Caco-2 (cell line): ENCODE data around the gene CWF19L1. TPM values are rescaled to one million over a fixed set of nuclear protein-coding genes. Genes with fewer than 3 reads are reported as not detected.
"Not testable (repeated sequence)": the region's sequence is repeated elsewhere in the genome, so short reads cannot be mapped to it uniquely, and the experiment has no call there.

Experiments used
- BruUV-seq: library from RNA; stranded (reverse); fragments of 400-500 nt; replicated peaks from 2 replicates; lab custom pipeline; 2021; lab: Mats Ljungman, UMichigan
- CTCF ChIA-PET: fragments of 300-600 bp; sonication (Branson Sonifier 250); formaldehyde crosslinking; loops from one replicate; lab custom pipeline; 2022; ENCODE audit warnings: antibody characterized with exemption; lab: Charles Lee
- POLR2A ChIA-PET: fragments of 300-600 bp; sonication (Branson Sonifier 250); formaldehyde crosslinking; loops from one replicate; lab custom pipeline; 2022; ENCODE audit warnings: antibody characterized with exemption; lab: Charles Lee
- DNase-seq, 2 experiments: peaks; one replicate each; pipeline versions ENCODE4 v3.0.0 to v3.0.0-alpha.2; 2020 to 2022
- H3K27me3 ChIP-seq: replicated peaks from 2 replicates; pipeline ENCODE4 v1.6.0; 2011; ENCODE audit warnings: low read length; ENCODE audit not compliant: control insufficient read depth, insufficient read depth
- H3K36me3 ChIP-seq: 2 replicates; pipeline ENCODE4 v1.5.1; 2011; ENCODE audit warnings: low read length; ENCODE audit not compliant: control insufficient read depth, insufficient read depth
- H3K4me1 ChIP-seq: fragments of 250-450 bp; sonication (Bioruptor Pico); 2 replicates; pipeline ENCODE4 v1.5.1; 2020; ENCODE audit warnings: mild to moderate bottlenecking
- H3K4me3 ChIP-seq: 2 replicates; pipeline ENCODE4 v1.5.1; 2011; ENCODE audit warnings: low read depth, mild to moderate bottlenecking, control low read depth, low read length
- H3K9me3 ChIP-seq: fragments of 250-450 bp; sonication (Bioruptor Pico); 2 replicates; pipeline ENCODE4 v1.5.1; 2020; ENCODE audit warnings: mild to moderate bottlenecking, moderate library complexity
- H3K27ac Mint-ChIP-seq: one replicate; pipeline ENCODE4 v1.8.0; 2022; ENCODE audit warnings: mixed read lengths; ENCODE audit not compliant: unreplicated experiment
- H3K27me3 Mint-ChIP-seq: one replicate; pipeline ENCODE4 v1.8.0; 2022; ENCODE audit warnings: mixed read lengths; ENCODE audit not compliant: insufficient read depth, unreplicated experiment
- H3K36me3 Mint-ChIP-seq: one replicate; pipeline ENCODE4 v1.8.0; 2022; ENCODE audit warnings: mild to moderate bottlenecking, mixed read lengths; ENCODE audit not compliant: insufficient read depth, unreplicated experiment
- H3K4me1 Mint-ChIP-seq: one replicate; pipeline ENCODE4 v1.8.0; 2022; ENCODE audit warnings: low read depth, mixed read lengths; ENCODE audit not compliant: unreplicated experiment
- H3K4me3 Mint-ChIP-seq: one replicate; pipeline ENCODE4 v1.8.0; 2022; ENCODE audit warnings: mild to moderate bottlenecking, moderate library complexity, mixed read lengths; ENCODE audit not compliant: unreplicated experiment
- H3K9me3 Mint-ChIP-seq: one replicate; pipeline ENCODE4 v1.8.0; 2022; ENCODE audit warnings: mixed read lengths; ENCODE audit not compliant: unreplicated experiment
- intact Hi-C: fragments of 100-400 bp; cut with micrococcal nuclease; formaldehyde crosslinking; loops from one replicate; pipeline ENCODE4 v1.10.0; 2022; ENCODE audit not compliant: unreplicated experiment
- total RNA-seq: library from RNA; stranded (reverse); gene quantifications from 2 replicates; pipeline ENCODE4 v1.2.3, GENCODE V29; 2022
- TF ChIP-seq, protein P1 (sequence below), 2 experiments: fragments of 200-600 bp in 1 of 2; IDR thresholded peaks; 1 replicate in 1 of 2; 2 replicates in 1 of 2; pipeline versions ENCODE4 v1.5.1 to v1.8.0; 2011 to 2022; ENCODE audit warnings: antibody characterized with exemption in 1 of 2, control low read depth in 1 of 2, inconsistent platforms in 1 of 2, low read depth in 1 of 2, low read length in 1 of 2, mild to moderate bottlenecking in 1 of 2, moderate library complexity in 1 of 2; ENCODE audit not compliant: insufficient read depth in 1 of 2, severe bottlenecking in 1 of 2, unreplicated experiment in 1 of 2

Gene CWF19L1
- total RNA-seq, 1 experiment from 2014 or later = 41.1 TPM

DNA sequence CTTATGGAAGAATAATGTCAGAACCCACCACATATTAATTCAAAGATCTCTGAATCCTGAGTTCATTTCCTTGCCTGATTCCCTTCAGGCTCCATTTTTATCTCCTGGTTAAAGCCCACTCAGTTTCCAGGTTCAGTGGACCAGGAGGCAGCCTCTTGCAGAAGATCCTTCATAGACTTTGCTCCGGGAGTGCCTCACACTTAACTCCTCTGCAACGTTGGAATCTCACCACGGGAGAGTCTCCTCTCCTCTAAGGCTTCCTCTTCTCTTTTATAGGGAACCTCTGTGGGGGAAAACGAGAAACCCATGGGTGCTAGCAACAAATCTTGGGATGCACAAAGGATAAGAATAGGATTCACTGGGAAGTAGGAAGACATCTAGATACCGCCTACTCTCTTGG is 20.8 kb upstream of the CWF19L1 start:
- TF ChIP-seq, protein P1, sequence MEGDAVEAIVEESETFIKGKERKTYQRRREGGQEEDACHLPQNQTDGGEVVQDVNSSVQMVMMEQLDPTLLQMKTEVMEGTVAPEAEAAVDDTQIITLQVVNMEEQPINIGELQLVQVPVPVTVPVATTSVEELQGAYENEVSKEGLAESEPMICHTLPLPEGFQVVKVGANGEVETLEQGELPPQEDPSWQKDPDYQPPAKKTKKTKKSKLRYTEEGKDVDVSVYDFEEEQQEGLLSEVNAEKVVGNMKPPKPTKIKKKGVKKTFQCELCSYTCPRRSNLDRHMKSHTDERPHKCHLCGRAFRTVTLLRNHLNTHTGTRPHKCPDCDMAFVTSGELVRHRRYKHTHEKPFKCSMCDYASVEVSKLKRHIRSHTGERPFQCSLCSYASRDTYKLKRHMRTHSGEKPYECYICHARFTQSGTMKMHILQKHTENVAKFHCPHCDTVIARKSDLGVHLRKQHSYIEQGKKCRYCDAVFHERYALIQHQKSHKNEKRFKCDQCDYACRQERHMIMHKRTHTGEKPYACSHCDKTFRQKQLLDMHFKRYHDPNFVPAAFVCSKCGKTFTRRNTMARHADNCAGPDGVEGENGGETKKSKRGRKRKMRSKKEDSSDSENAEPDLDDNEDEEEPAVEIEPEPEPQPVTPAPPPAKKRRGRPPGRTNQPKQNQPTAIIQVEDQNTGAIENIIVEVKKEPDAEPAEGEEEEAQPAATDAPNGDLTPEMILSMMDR (IDR thresholded peaks at IDR 0.05; ENCODE audit: insufficient read depth in 1 of 2, low read depth in 1 of 2, low read length in 1 of 2, severe bottlenecking in 1 of 2, unreplicated experiment in 1 of 2) = no peak
- peaks cover 20% of the 10 kb centered on the region for H3K36me3 Mint-ChIP-seq
- no peaks in the 10 kb centered on the region for H3K27me3 Mint-ChIP-seq
- ChIA-PET CTCF (no interaction called here), POLR2A (no interaction called here)
- Histone ChIP-seq H3K9me3 (no peaks in the 10 kb centered on the region), H3K36me3 (no peaks in the 10 kb centered on the region), H3K27me3 (no peaks in the 10 kb centered on the region), H3K4me3 (no peak overlapping the region), H3K4me1 (peaks cover 9% of the 10 kb centered on the region)
- intact Hi-C loops = no loop called here
- H3K27ac Mint-ChIP-seq = no peak overlapping the region
- H3K9me3 Mint-ChIP-seq = no peaks in the 10 kb centered on the region
- H3K4me1 Mint-ChIP-seq = peaks cover 22% of the 10 kb centered on the region
- DNase-seq = no peak
- no TSS peak for BruUV-seq
- H3K4me3 Mint-ChIP-seq = peak overlapping the region; percentile 1

DNA sequence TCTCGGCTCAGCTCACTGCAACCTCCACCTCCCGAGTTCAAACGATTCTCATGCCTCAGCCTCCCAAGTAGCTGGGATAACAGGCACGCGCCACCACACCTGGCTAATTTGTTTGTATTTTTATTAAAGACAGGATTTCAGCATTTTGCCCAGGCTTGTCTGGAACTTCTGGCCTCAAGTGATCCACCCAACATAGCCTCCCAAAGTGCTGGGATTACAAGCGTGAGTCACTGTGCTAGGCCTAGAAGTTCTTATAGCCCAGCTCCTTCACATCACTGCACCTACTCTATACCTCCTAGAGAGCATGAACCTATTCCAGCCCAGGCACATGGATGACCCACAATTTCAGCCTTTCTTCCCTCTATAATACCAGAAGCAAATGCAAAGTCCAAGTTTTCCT is 20.3 kb upstream of the CWF19L1 start:
- peaks cover 20% of the 10 kb centered on the region for H3K36me3 Mint-ChIP-seq

DNA sequence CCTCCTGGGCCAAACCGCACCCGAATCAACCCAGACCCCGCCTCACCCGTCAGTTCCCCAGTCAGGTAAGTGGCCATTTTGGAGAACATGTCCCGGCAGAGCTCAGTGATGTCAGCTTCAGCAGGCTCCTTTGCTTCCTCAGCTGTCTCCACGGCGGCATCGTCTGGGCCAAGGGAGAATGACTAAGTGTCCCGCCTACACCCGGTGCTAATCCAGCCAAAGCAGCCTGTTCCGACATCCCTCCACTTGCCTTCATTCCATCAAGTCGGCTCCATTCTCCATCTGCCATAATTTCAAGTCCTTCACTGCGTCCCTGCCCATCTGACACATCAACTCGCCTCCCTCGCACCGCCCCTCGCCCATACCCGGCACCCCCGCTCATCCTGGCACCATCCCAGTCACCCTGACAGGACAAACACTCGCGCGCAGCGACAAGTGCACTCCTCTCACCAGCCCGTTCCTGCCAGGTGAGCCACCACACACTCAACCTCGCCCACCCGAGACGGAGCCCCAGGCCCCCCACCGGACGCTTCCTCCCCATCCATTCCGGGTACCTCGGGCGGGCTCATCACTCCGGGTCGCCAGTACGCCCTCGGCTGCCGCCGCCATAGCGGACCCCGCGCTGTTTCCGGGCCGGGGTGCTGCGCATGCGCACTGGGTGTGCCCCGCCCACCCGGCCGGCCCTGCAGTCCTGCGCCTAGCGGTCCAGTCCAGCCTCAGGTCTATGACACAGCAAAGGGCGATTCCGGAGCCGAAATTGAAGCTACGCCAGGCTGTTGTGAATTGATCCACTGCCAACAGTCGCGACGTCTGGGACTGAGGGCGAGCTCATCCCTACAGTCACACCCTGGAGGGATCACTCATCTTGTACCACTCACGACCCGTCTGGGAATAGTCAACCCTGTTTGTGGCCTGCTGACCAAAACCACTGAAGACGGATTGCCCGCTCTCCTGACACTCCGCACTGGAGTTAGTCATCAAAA is 18.9 kb upstream of the CWF19L1 start, which contains the start of gene BLOC1S2:
TSS of gene BLOC1S2 (minus strand) at position 630 of the 983 bp plus-strand sequence. CDS start at position 609, 21 bp downstream.
- Mint-ChIP-seq H3K4me1 (peaks cover 15% of the 10 kb centered on the region), H3K4me3 (peak within 1 kb of the TSS; percentile 99), H3K27ac (peak within 1 kb of the TSS; percentile 94), H3K36me3 (peaks cover 20% of the 10 kb centered on the region), H3K9me3 (no peaks in the 10 kb centered on the region), H3K27me3 (no peaks in the 10 kb centered on the region)
- no TSS peak for BruUV-seq
- H3K4me3 ChIP-seq = peak within 1 kb of the TSS; percentile 97
- H3K4me1 ChIP-seq = peaks cover 9% of the 10 kb centered on the region
- POLR2A ChIA-PET = interaction anchor here (1.0 kb wide), 1 partner anchor 9 kb away, joined by 18 read pairs; no protein-coding TSS in a partner anchor
- no peaks in the 10 kb centered on the region for H3K9me3 ChIP-seq
- no peaks in the 10 kb centered on the region for H3K27me3 ChIP-seq
- intact Hi-C loops = loop anchor here (1.0 to 2.0 kb wide), 2 partner anchors 14 to 19 kb away; partner anchors contain the start of gene CWF19L1
- 0 out of 2 replicates have a peak, but pooled peaks cover 1% of the 10 kb centered on the region for H3K36me3 ChIP-seq
- DNase-seq = peak; percentile 83 to 95
- TF ChIP-seq, protein P1 (IDR thresholded peaks at IDR 0.05; ENCODE audit: insufficient read depth in 1 of 2, low read depth in 1 of 2, low read length in 1 of 2, severe bottlenecking in 1 of 2, unreplicated experiment in 1 of 2) = no peak
- CTCF ChIA-PET = interaction anchor here (0.6 to 1.3 kb wide), 3 partner anchors 17 to 592 kb away, joined by 3 to 5 read pairs (median 3); no protein-coding TSS in a partner anchor

More for the DNA sequence above, 20.3 kb upstream of the CWF19L1 start:
- ChIA-PET POLR2A (no interaction called here), CTCF (no interaction called here)
- Mint-ChIP-seq H3K27me3 (no peaks in the 10 kb centered on the region), H3K4me1 (peaks cover 22% of the 10 kb centered on the region), H3K9me3 (no peaks in the 10 kb centered on the region), H3K27ac (peak overlapping the region; percentile 94), H3K4me3 (peak overlapping the region; percentile 1)
- no peak for DNase-seq
- peaks cover 9% of the 10 kb centered on the region for H3K4me1 ChIP-seq
- no peaks in the 10 kb centered on the region for H3K27me3 ChIP-seq
- no peaks in the 10 kb centered on the region for H3K36me3 ChIP-seq
- no peaks in the 10 kb centered on the region for H3K9me3 ChIP-seq
- intact Hi-C loops = loop anchor here (2.0 kb wide), 1 partner anchor 13 kb away; no protein-coding TSS in a partner anchor
- H3K4me3 ChIP-seq = no peak overlapping the region
- TF ChIP-seq, protein P1 (IDR thresholded peaks at IDR 0.05; ENCODE audit: insufficient read depth in 1 of 2, low read depth in 1 of 2, low read length in 1 of 2, severe bottlenecking in 1 of 2, unreplicated experiment in 1 of 2) = no peak
- no TSS peak for BruUV-seq

DNA sequence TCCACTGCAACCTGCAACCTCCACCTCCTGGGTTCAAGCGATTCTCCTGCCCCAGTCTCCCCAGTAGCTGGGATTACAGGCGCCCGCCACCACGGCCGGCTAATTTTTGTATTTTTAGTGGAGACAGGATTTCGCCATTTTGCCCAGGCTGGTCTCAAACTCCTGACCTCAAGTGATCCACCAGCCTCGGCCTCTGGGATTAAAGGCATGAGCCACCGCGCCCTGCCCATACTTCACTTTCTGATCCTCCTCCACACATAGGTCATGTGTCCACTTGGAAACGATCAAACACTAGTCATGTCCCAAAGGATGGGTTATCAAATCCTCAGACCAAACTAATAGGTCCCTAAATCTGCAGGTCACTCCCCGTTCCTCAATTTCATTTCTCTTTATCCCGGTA is 17.9 kb upstream of the CWF19L1 start:
- H3K36me3 ChIP-seq, POLR2A ChIA-PET, DNase-seq, H3K27me3 ChIP-seq, BruUV-seq, H3K4me1 ChIP-seq, intact Hi-C loops, H3K27me3 Mint-ChIP-seq, H3K9me3 ChIP-seq, H3K9me3 Mint-ChIP-seq: not testable (repeated sequence)
- peaks cover 15% of the 10 kb centered on the region for H3K4me1 Mint-ChIP-seq
- H3K36me3 Mint-ChIP-seq = peaks cover 28% of the 10 kb centered on the region
- CTCF ChIA-PET = interaction anchor here (1.0 kb wide), 1 partner anchor 440 kb away, joined by 3 read pairs; no protein-coding TSS in a partner anchor
- H3K27ac Mint-ChIP-seq = peak overlapping the region; percentile 94
- H3K4me3 ChIP-seq = peak overlapping the region; percentile 97
- H3K4me3 Mint-ChIP-seq = peak overlapping the region; percentile 99
